ENCODE results near the gene TMEM38B.
"Not testable (repeated sequence)": the region's sequence is repeated elsewhere in the genome, so short reads cannot be mapped to it uniquely, and the experiment has no call there.

Gene TMEM38B

DNA sequence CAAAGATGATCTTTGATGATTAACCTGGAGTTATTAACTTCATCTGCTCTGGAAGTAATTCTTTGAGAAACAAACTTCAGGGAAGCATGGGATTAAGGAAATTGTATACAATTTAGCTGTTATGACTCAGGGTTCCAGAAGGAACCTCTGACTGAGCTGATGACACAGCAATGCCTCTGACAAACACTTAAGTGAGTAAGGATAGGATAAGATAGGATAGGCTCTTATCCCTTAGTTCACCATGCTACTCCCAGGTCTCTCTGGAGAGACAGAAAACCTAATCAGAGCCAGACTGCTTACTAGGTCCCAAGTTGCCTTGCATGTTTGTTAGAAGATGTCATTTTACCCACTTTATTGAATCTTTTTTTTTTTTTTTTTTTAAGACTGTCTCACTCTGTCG, 12.6 kb upstream of the TMEM38B start:
- DNase-seq (ENCODE audit: low spot score): no peak

DNA sequence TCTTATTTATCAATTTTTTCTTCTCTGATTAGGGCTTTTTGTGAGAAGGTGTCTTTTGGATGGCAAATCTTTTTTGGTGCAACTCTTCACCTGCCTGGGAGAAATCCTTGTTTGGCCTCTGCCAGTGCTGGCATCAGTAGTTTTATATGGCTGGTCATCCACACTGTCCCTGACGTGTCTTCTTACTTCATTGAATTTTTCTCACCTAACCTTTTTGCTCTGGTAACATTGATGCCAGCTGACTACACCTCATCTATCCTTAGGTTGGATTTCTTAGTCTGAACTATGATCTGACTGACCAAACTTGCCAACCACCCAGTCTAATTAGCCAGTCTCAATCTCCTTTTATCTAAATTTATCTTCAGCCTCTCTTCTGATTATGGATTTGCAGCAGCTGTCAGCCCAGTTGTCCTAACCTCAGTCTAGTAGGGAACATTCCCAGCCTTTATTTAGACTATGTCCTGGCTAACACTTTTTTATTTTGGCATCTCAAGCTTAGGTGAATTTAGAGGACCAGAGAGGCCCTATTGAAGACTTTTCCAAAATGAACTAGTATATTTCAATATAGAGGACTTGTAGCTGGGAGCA, 10.6 kb upstream of the TMEM38B start:
- no peak for DNase-seq (ENCODE audit: low spot score)

DNA sequence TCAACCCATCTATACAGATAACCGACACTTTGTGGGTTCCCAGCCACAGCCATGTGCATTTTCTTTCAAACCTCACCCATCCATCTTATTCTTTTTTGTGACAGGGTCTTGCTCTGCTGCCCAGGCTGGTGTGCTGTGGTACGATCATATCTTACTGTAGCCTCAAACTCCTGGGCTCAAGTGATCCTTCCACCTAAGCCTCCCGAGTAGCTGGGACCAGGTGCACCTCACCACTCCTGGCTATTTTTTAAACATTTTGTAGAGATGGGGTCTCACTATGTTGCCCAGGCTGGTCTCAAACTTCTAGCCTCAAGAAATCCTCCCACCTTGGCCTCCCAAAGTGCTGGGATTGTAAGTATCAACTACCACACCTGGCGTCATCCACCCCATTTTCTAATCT, 7.4 kb upstream of the TMEM38B start:
- DNase-seq (ENCODE audit: low spot score): no peak

DNA sequence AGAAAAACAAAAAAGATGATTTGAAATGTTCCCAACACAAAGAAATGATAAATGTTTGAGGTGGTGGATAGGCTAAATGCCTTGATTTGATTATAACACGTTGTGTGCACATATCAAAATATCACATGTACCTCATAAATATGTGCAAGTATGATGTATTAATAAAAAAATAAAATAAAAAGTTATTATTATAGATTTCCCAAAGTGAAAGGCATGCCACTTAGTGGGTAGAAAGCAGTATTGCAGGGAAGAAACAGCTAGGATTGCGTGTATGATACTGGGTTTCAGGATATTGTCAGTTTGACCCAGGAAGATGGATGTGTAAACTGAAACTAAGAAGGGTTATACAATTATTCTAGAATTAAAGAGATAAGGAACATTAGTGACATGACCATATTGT, 3.6 kb upstream of the TMEM38B start:
- no peak for DNase-seq (ENCODE audit: low spot score)

DNA sequence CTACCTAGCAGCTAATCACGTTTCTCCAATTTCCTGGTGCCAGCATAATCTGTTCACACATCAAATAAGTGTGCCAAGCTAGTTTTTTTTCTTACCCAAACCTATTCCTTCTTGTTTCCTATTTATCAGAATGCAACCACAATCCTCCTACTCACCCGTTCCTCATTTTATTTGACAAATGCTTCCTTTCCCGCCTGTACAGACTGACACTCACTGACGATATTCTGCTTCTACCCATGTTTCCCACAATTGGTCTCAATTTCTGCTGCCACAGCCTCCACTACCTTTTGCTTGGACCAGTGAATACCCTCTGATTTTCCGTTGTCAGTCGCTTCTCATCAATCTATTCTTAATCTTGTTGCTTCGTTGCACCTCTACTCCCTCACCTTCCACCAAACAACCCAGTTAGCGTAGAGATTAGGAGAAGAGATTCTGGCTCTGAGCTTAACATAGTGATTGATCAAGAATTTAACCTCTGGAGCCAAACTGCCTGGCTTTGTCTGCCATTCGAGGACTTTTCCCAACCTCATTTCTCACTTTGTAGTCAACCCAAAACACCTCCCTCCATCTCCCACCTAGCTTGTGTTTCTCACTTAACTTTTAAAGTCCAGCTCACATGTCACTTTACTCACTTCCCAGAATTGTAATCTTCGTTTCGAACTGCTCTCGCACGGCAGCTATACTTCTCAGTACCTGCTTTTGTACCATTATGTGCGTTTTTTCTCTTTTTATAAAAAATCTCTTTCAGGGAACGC, 729 bp upstream of the TMEM38B start:
- DNase-seq (ENCODE audit: low spot score): peak; percentile 34

DNA sequence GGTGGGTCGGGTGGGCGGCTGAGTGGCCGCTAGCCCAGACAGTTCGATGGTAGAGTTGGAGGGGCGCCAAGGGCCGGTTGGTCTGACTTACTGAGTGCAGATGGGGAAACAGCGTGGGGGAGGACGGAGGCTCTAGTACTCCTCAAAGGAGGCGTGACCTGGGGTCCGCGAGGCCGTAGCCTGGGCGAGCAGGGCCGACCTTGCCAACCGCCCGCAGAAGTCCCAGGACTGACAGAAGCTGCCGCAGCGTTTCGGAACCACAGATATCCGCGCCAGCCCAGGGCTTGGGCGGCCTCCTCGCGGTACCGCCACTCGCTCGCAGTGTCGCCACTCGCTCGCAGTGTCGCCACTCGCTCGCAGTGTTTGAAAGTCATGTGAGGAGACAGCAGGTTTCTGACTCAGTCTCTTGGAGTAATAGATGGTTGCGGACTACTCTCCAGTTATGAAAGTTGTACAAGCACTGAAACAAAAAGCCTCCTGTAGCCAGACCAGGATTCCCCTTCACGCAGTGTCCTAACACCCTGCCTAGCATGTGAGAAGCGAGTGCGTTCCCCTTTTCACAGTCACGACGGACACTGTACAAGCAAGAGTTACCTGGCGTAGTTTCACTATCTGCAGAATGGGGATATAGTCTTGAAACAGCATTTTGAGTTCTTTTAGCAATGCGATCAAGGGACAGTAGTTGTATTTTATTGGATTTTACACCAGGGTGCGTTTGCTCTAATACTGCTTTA, 674 bp downstream of the TMEM38B start:
- peak; percentile 62 for DNase-seq (ENCODE audit: low spot score)

DNA sequence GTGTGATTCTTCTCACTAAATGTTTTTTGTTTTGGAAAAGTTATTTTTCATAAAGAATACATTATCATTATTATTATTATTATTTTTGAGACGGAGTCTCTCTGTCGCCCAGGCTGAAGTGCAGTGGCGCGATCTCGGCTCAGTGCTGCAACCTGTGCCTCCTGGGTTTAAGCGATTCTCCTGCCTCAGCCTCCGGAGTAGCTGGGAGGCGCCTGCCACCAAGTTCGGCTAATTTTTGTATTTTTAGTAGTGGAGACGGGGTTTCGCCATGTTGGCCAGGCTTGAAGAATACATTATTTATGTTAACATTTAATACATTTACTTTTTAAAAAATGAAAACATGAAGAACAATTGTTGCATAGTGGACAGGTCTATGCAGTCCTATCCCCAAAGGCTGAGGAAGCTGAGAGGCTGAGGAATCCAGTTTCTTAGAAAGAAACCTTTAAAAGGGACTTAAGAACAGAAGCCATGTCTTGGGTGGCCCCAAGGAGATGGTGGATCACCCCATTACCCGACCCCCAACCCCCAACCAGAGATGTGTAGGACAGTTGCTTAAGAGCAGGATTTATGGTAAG, 2.0 kb downstream of the TMEM38B start:
- DNase-seq (ENCODE audit: low spot score): no peak

DNA sequence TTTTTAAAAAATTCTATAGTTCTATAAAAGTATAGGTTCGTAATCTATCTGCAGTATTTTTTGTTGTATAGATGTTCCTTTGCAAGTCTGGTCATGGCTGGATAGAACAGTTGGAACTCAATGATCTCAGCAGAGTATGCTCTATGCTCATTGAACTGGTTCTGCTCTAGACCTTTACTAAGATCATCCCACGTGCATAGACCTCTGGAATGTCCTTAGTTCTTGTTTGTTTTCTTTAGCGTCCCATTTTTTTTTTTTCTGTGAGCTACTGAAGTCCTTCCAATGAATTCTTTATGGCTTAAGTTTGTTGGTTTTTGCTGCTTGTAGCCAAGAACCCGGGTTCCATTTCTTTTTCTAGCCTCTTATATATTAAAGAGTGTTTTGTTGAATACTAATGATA, 3.5 kb downstream of the TMEM38B start:
- DNase-seq (ENCODE audit: low spot score): no peak

DNA sequence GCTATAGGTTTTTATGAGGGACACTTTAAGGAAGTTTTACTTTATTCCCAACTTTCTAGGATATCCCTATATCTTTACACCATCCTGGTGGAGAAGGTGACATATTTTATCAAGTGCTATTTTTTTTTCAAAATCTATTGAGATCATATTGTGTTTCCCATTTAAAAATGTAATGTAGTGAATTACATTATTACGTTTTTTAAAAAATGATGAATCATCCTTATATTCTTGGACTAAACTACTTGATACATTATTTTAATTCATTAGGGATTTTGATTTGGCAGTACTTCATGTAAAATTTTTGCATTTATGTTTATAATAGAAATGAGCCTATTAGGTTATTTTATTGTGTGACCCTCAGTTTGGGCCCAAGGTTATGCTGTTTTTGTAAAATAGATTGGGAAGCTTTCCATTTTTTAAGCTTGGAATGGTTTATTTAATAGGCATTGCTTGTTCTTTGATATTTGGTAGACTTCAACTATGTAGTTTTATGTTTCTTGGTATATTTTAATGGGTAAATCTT, 4.1 kb downstream of the TMEM38B start:
- no peak for DNase-seq (ENCODE audit: low spot score)

DNA sequence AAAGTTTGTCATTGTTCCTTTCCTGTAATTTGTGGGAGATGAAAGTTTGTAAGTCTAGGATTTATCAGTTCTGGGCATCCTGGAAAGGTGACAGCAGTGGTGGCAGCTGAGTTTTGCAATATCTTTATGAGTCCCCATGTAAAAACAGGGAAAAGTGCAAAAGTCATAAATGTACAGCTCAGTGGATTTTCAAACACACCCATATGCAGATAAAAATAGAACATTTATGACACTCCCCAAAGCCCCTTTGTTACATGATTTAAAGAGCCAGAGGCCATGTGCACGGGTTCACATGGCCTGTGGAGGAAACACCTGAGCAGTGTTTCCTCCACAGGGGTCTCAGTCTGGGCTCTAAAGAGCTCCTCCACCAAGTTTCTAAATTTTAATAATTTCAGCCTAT, 6.3 kb downstream of the TMEM38B start:
- no peak for DNase-seq (ENCODE audit: low spot score)

DNA sequence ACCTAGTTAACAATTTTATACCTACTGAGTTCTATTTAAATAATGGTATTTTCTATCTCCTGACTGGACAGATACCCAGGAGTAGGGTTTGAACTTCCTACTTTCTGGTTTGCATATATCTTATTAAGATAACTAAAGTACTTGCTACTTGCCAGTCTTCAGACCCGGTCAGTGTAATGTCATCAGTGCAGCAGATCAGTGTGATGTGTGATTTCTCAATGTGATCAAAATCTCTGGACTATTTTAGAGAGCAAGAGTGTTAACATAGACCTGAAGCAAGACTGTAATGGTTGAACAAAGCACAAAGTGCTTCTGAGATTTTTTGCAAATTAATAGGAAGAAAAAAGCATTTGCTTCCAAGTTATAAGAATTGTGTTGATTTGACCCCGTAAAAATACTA, 6.8 kb downstream of the TMEM38B start:
- DNase-seq (ENCODE audit: low spot score): no peak

DNA sequence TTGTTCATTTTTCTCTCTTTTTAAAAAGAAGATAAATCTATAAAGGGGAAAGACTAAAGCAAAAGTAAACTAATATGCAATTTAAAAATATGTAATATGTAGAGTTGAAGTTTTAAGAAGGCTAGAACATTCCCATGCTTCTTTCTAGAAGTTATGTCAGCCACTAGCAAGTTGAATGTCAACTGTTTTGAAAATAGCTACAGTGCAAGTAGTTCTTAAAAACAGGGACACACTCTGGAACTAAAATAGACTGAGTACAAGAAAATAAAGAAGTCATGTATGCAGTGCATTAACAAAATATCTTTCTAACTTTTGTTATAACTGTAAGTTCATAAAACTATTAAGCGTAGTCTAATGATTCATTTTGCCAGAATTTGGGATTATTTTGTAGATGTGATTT, 7.9 kb downstream of the TMEM38B start:
- DNase-seq (ENCODE audit: low spot score): no peak

DNA sequence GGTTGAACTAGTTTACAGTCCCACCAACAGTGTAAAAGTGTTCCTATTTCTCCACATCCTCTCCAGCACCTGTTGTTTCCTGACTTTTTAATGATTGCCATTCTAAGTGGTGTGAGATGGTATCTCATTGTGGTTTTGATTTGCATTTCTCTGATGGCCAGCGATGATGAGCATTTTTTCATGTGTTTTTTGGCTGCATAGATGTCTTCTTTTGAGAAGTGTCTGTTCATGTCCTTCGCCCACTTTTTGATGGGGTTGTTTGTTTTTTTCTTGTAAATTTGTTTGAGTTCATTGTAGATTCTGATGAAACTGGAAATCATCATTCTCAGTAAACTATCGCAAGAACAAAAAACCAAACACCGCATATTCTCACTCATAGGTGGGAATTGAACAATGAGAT, 9.3 kb downstream of the TMEM38B start:
- not testable (repeated sequence) for DNase-seq (ENCODE audit: low spot score)

DNA sequence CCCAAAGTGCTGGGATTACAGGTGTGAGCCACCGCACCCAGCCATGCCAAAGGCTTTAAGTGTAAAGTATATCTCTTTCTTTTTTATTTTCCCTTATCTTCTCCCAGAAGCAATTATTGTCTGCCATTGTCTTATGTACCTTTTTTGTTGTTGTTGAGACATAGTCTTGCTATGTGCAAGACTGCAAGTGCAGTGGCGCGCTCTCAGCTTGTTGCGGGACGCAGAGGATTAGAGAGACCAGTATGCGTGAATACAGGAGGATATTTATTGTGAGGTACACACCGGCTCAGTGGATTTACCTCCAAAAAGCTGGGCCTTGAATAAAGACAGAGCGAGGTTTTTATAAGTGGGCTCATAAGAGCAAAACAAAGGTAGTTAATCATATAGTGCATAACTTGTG, 11.8 kb downstream of the TMEM38B start:
- no peak for DNase-seq (ENCODE audit: low spot score)

DNA sequence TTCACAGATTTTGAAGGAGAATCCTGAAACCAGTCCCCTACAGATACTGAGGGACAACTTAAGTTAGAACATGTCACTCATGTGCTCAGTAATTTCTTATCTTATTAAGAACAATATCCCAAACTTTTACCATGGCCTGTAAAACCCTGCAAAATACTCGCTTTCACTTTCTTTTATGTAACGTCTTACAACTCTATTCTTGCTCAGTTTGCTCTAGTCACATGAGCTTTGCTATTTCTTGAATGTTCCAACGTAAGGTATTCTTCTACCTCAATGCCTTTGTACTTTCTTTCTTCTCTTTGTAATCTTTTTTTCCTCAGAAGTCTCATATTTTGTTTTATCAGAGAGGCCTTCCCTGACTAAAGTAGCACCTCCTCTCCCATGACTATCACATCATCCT, 14.1 kb downstream of the TMEM38B start:
- DNase-seq (ENCODE audit: low spot score): no peak

DNA sequence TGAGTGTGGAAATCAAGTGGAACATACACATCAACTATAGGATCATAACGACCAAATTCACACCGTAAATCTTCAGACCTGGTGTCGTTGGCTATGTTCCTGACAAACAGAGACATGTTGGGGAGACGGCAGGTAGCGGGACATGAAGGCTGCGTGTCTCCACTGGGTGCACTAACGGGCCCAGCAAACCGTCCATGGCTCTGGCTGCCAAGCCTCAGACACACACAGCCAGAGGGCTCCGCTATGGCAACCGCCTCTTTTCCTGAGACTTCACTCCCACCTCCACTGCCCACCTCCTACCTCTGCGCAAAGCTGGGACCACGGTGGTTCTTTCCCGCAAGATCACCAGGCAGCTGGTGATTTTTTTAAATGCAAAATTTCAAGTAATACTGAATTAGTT, 16.3 kb downstream of the TMEM38B start:
- DNase-seq (ENCODE audit: low spot score): no peak

DNA sequence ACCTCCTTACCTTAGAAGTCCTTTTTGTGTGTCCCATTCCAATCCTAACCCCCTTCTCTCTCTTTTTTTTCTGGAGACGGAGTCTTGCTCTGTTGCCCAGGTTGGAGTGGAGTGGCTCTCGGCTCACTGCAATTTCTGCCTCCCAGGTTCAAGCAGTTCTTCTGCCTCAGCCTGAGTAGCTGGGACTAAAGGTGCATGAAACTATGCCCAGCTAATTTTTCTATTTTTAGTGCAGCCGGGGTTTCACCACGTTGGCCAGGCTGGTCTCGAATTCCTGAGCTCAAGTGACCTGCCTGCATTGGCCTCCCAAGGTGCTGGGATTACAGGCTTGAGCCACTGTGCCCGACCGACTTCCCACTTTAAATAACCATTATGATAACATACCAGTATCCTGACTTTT, 17.5 kb downstream of the TMEM38B start:
- no peak for DNase-seq (ENCODE audit: low spot score)

DNA sequence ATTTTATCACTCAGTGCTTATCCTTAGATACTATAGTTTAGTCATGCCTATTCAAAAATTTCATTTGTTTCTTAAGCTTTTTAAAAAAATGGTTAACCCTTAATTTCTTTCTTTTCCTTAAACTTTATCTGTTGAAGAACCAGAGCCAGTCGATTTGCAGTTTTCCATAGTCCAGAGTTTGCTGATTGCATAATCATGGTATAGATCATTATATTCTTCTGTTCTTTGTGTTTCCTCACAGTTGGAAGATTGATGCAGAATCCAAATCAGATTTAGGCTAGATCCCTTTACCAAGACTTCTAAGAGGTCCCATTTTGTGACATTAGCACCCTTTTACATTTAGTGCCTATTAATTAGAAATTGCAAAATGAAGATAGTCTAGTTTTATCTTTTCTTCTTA, 18.0 kb downstream of the TMEM38B start:
- no peak for DNase-seq (ENCODE audit: low spot score)

DNA sequence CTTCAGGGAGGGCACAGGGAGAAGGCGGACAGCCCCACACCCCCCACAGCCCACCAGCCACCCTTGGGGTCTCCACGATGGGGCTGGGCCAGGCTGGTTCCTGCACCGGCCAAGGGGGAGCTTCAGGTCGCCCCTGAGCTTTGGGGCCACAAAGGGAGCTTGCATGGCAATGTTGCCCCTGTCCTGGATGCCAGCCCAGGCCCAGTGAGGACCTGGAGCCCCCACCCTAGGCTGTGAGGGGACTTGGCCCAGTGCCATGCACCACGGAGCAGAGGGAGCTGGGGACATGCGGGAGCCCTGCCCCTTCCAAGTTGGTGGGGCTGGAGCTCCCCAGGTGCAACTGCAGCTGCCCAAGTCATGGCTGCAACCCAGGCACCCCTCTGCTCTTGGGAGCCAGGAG, 18.4 kb downstream of the TMEM38B start:
- no peak for DNase-seq (ENCODE audit: low spot score)

DNA sequence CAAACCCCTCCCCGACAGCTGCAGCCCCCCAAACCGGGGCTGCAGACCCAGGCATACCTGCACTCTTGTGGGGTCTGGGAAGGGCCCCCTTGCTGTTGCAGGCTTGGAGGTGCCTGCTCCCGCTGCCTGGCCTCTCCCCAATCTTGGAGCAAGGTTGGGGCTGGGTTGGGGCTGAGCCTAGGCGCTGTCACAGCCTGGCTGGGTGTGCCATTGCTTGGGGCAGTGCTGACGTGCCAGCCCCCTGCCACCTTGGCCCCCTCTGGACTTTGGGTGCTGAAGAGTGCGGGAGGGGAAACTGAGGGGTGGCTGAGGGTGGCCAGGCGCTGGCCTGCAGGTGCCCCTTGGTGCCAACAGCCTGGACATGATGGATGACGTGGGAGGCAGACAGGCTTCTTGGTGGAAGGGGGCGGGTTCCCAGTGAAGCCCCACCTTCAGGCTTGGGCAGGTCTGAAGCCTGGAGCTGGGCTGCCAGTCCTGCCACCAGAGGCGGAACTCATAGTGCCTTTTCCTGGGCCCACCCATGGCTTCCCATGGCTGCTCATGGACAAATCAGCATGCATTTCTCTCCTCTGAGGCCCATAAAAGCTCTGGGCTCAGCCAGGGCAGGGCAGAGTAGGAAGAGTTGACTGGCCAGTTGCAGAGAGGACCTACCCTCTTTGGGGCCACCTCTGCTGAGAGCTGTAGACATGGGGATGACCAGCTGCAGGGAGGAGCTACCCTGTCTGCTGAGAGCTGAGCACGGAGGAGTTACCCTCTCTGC, 19.1 kb downstream of the TMEM38B start:
- DNase-seq (ENCODE audit: low spot score): no peak

DNA sequence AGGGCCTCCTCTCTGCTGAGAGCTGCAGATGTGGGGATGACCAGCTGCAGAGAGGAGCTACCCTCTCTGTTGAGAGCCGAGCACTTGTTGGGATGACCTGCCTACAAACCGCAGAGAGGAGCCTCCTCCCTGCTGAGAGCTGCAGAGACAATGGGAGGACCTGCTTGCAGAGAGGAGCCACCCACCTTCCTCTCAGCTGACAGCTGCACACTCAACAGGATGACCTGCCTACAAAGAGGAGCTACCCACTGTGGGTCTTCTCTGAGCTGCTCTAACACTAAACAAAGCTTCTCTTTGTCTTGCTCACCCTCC, 19.6 kb downstream of the TMEM38B start:
- DNase-seq (ENCODE audit: low spot score): no peak

DNA sequence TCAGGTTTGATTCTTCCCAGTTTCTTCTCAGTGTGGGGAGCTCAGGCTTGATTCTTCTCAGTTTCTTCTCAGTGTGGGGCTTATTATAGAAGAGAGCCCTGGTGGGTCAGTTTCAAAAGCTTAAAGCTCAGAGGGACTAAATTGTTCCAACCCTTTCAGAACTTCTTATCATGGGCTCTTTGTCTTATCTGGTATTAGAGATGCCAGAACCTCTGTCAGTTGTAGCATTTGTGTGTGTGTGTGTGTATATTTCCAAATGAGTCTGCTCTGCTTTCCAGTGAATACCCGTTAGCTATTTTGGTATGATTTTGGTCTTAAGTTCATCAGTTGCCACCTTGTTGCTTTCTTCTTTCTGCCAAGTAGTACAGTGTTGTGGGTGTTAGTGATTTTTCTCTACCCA, 21.8 kb downstream of the TMEM38B start:
- no peak for DNase-seq (ENCODE audit: low spot score)
